Fibroblast of lung (primary cell): ENCODE data around the gene CBL. TPM values are rescaled to one million over a fixed set of nuclear protein-coding genes. Genes with fewer than 3 reads are reported as not detected.
"Not testable (repeated sequence)": the region's sequence is repeated elsewhere in the genome, so short reads cannot be mapped to it uniquely, and the experiment has no call there.

Source experiments
- DNase-seq, 2 donors: peaks; one replicate each; pipeline versions ENCODE4 v3.0.0 to v3.0.0-alpha.2; 2010; ENCODE audit warnings: low read depth in 2 of 2
- H2AFZ ChIP-seq: 2 replicates; pipeline ENCODE4 v1.5.1; 2012; ENCODE audit warnings: low read length, control low read depth, inconsistent platforms
- H3K27ac ChIP-seq: 2 replicates; pipeline ENCODE4 v1.5.1; 2011; ENCODE audit warnings: low read length, control low read depth; ENCODE audit not compliant: insufficient read depth
- H3K27me3 ChIP-seq: 2 replicates; pipeline ENCODE4 v1.5.1; 2011; ENCODE audit warnings: mild to moderate bottlenecking, low read length; ENCODE audit not compliant: control insufficient read depth, insufficient read depth
- H3K36me3 ChIP-seq: 2 replicates; pipeline ENCODE4 v1.5.1; 2011; ENCODE audit warnings: low read length; ENCODE audit not compliant: control insufficient read depth, insufficient read depth
- H3K4me1 ChIP-seq: 2 replicates; pipeline ENCODE4 v1.5.1; 2011; ENCODE audit warnings: low read length; ENCODE audit not compliant: control insufficient read depth, insufficient read depth; ENCODE audit errors: extremely low read depth
- H3K4me2 ChIP-seq: 2 replicates; pipeline ENCODE4 v1.5.1; 2011; ENCODE audit warnings: low read length, control low read depth; ENCODE audit not compliant: insufficient read depth; ENCODE audit errors: extremely low read depth
- H3K4me3 ChIP-seq, 4 experiments: fragments of 200-600 bp in 1 of 4; sonication (generic) in 1 of 4; replicated peaks in 1 of 4; 2 replicates each; pipeline ENCODE4 v1.5.1; 2011 to 2016; ENCODE audit warnings: low read length in 4 of 4, low read depth in 3 of 4, mild to moderate bottlenecking in 3 of 4, control low read depth in 2 of 4, inconsistent platforms in 1 of 4, mixed read lengths in 1 of 4; ENCODE audit not compliant: insufficient read depth in 1 of 4; ENCODE audit errors: control extremely low read depth in 1 of 4
- H3K79me2 ChIP-seq: 2 replicates; pipeline ENCODE4 v1.5.1; 2012; ENCODE audit warnings: mild to moderate bottlenecking, low read length, inconsistent platforms; ENCODE audit not compliant: control insufficient read depth, insufficient read depth
- H3K9ac ChIP-seq: 2 replicates; pipeline ENCODE4 v1.5.1; 2011; ENCODE audit warnings: mild to moderate bottlenecking, low read length, control low read depth; ENCODE audit not compliant: insufficient read depth
- H3K9me3 ChIP-seq: 2 replicates; pipeline ENCODE4 v1.5.1; 2012; ENCODE audit warnings: low read depth, low read length; ENCODE audit not compliant: control insufficient read depth, insufficient read depth
- H4K20me1 ChIP-seq: 2 replicates; pipeline ENCODE4 v1.5.1; 2011; ENCODE audit warnings: low read length; ENCODE audit not compliant: control insufficient read depth, insufficient read depth; ENCODE audit errors: extremely low read depth
- EZH2 ChIP-seq: IDR thresholded peaks from 2 replicates; pipeline ENCODE4 v1.5.1; 2012; ENCODE audit warnings: low read length, control low read depth, mild to moderate bottlenecking; ENCODE audit errors: missing control alignments
- polyA plus RNA-seq, 2 donors: library from polyadenylated mRNA; depleted of rRNA in 1 of 2; stranded (reverse) in 1 of 2; unstranded in 1 of 2; fragments of >200 nt; gene quantifications; 2 replicates each; pipeline ENCODE4 v1.2.1, GENCODE V29; 2011 to 2012; ENCODE audit warnings: missing spikeins in 1 of 2
- total RNA-seq: library from RNA; depleted of rRNA; stranded (reverse); fragments of >200 nt; gene quantifications from 2 replicates; pipeline ENCODE4 v1.2.1, GENCODE V29; 2014
- TF ChIP-seq, protein P1 (sequence below), 2 donors: IDR thresholded peaks in 1 of 2; conservative IDR thresholded peaks in 1 of 2; 1 replicate in 1 of 2; 2 replicates in 1 of 2; pipeline ENCODE4 v1.5.1; 2011 to 2012; ENCODE audit warnings: low read length in 2 of 2, control low read depth in 1 of 2, inconsistent platforms in 1 of 2, low read depth in 1 of 2, mild to moderate bottlenecking in 1 of 2

Gene CBL
- total and polyA plus RNA-seq, 2 donors (not counting 1 experiment from before 2014, with no cell fraction given) = 11.1 to 12.4 TPM

DNA sequence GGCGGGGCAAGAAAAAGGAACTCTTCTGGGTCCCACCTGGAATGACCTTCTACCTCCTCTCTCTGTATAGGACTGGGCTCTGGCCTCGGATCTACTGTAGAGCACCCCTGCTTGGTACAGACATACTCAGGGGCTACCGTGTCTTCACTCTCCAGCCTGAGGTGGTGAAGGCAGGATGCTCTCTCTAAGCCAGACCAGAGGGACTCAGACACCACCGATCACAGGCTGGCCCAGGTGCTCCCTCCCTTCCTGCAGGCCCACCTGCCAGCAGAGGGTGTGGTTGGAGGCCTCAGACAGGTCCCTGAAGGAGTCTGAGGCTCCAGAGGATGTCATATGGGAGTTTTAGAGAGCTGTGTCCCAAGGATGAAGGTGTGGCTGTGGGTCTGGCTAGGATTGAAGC, 16.7 kb upstream of the CBL start:
- Histone ChIP-seq H3K4me1 (no peaks in the 10 kb centered on the region), H3K27ac (no peak overlapping the region), H3K27me3 (peaks cover 16% of the 10 kb centered on the region), H3K4me2 (no peak overlapping the region), H3K9ac (no peak overlapping the region), H2AFZ (no peak overlapping the region), H3K4me3 (no peak overlapping the region), H3K9me3 (no peaks in the 10 kb centered on the region), H4K20me1 (no peaks in the 10 kb centered on the region), H3K79me2 (no peaks in the 10 kb centered on the region), H3K36me3 (no peaks in the 10 kb centered on the region)
- no peak for DNase-seq
- TF ChIP-seq EZH2 = no peak
- TF ChIP-seq, protein P1, sequence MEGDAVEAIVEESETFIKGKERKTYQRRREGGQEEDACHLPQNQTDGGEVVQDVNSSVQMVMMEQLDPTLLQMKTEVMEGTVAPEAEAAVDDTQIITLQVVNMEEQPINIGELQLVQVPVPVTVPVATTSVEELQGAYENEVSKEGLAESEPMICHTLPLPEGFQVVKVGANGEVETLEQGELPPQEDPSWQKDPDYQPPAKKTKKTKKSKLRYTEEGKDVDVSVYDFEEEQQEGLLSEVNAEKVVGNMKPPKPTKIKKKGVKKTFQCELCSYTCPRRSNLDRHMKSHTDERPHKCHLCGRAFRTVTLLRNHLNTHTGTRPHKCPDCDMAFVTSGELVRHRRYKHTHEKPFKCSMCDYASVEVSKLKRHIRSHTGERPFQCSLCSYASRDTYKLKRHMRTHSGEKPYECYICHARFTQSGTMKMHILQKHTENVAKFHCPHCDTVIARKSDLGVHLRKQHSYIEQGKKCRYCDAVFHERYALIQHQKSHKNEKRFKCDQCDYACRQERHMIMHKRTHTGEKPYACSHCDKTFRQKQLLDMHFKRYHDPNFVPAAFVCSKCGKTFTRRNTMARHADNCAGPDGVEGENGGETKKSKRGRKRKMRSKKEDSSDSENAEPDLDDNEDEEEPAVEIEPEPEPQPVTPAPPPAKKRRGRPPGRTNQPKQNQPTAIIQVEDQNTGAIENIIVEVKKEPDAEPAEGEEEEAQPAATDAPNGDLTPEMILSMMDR (conservative IDR thresholded peaks at IDR 0.05 in 1 of 2, IDR thresholded peaks at IDR 0.05 in 1 of 2; ENCODE audit: low read depth in 1 of 2, low read length in 2 of 2) = no peak

- TF ChIP-seq, protein P1 (conservative IDR thresholded peaks at IDR 0.05 in 1 of 2, IDR thresholded peaks at IDR 0.05 in 1 of 2; ENCODE audit: low read depth in 1 of 2, low read length in 2 of 2) = no peak
- no peak for TF ChIP-seq EZH2
- Histone ChIP-seq H3K4me3 (no peak overlapping the region), H2AFZ (no peak overlapping the region), H3K9me3 (no peaks in the 10 kb centered on the region), H3K79me2 (no peaks in the 10 kb centered on the region), H4K20me1 (no peaks in the 10 kb centered on the region), H3K4me1 (no peaks in the 10 kb centered on the region), H3K27ac (no peak overlapping the region), H3K27me3 (peaks cover 16% of the 10 kb centered on the region), H3K9ac (no peak overlapping the region), H3K36me3 (no peaks in the 10 kb centered on the region), H3K4me2 (no peak overlapping the region)
- DNase-seq = no peak
Measured at GRCh38 chr11:119190531-119190930, 15.6 kb upstream of the CBL start.

DNA sequence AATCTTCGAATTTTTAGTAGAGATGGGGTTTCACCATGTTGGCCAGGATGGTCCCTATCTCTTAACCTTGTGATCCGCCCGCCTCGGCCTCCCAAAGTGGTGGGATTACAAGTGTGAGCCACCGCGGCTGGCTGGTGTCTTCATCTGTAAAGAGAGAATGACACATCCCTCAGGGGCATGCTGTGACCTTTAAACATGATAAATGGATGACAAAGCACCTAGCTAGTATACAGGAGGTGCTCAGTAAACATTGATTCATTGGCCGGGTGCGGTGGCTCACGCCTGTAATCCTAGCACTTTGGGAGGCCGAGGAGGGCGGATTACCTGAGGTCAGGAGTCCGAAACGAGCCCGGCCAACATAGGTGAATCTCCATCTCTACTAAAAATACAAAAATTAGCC, 14.9 kb upstream of the CBL start:
- H3K79me2 ChIP-seq, H4K20me1 ChIP-seq, H3K9ac ChIP-seq, DNase-seq, H3K4me1 ChIP-seq, H3K27ac ChIP-seq, H3K4me2 ChIP-seq, H2AFZ ChIP-seq, H3K9me3 ChIP-seq, H3K36me3 ChIP-seq, H3K4me3 ChIP-seq: not testable (repeated sequence)
- peaks cover 16% of the 10 kb centered on the region for H3K27me3 ChIP-seq

DNA sequence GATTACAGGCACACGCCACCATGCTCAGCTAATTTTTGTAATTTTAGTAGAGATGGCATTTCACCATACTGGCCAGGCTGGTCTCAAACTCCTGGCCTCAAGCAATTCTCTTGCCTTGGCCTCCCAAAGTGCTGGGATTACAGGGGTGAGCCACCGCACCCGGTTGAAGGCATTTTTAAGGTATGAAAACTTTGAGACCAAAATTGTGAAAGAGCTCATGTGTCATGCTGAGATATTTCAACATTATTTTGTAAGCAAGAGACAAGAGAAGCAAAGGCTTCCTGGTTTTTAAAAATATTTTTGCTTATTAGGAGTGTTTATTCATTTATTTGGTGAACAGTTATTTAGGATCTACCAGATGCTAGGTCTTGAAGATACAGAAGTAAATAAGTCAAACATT, 14.0 kb upstream of the CBL start:
- H3K27ac ChIP-seq = no peak overlapping the region
- no peaks in the 10 kb centered on the region for H4K20me1 ChIP-seq
- H3K4me3 ChIP-seq = no peak overlapping the region
- peaks cover 12% of the 10 kb centered on the region for H3K27me3 ChIP-seq
- H3K36me3 ChIP-seq = no peaks in the 10 kb centered on the region
- H3K9me3 ChIP-seq = no peaks in the 10 kb centered on the region
- no peaks in the 10 kb centered on the region for H3K79me2 ChIP-seq
- no peaks in the 10 kb centered on the region for H3K4me1 ChIP-seq
- H2AFZ ChIP-seq = no peak overlapping the region
- TF ChIP-seq, protein P1 (conservative IDR thresholded peaks at IDR 0.05 in 1 of 2, IDR thresholded peaks at IDR 0.05 in 1 of 2; ENCODE audit: low read depth in 1 of 2, low read length in 2 of 2) = no peak
- TF ChIP-seq EZH2 = no peak
- H3K4me2 ChIP-seq = no peak overlapping the region
- H3K9ac ChIP-seq = no peak overlapping the region
- DNase-seq = no peak
